ENCODE results near the gene SNX27.
"Not testable (repeated sequence)": the region's sequence is repeated elsewhere in the genome, so short reads cannot be mapped to it uniquely, and the experiment has no call there.

Gene SNX27

GRCh38 chr1:151641229-151641628 is 29.4 kb downstream of the SNX27 start:
- DNase-seq (ENCODE audit: low spot score) = no peak

DNA sequence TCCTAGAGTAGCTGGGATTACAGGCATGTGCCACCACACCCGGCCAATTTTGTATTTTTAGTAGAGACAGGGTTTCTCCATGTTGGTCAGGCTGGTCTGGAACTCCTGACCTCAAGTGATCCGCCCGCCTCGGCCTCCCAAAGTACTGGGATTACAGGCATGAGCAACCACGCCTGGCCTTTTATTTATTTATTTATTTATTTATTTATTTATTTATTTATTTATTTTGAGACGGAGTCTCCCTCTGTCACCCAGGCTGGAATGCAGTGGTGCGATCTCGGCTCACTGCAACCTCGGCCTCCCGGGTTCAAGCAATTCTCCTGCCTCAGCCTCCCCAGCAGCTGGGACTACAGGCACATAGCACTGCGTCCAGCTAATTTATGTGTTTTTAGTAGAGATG is 31.2 kb downstream of the SNX27 start:
- not testable (repeated sequence) for DNase-seq (ENCODE audit: low spot score)

DNA sequence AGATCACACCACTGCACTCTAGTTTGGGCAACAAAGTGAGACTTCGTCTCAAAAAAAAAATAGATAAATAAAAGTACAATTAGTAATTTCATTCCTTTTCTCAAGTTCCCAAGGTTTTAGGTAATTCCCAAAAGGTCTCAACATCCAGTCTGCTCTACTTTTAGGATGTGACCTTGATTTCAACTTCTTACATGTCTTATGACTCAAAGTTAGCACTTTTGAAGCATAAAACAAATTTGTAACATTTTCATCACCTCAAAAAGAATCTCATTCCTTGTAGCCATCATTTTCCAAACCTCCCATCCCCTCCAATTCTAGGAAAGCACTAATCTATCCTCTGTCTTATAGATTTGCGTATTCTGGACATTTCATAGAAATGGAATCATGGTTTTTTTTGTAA is 32.2 kb downstream of the SNX27 start:
- DNase-seq (ENCODE audit: low spot score) = no peak

- DNase-seq (ENCODE audit: low spot score) = no peak
These were observed 41.5 kb downstream of the SNX27 start for GRCh38 chr1:151653397-151653796.

DNA sequence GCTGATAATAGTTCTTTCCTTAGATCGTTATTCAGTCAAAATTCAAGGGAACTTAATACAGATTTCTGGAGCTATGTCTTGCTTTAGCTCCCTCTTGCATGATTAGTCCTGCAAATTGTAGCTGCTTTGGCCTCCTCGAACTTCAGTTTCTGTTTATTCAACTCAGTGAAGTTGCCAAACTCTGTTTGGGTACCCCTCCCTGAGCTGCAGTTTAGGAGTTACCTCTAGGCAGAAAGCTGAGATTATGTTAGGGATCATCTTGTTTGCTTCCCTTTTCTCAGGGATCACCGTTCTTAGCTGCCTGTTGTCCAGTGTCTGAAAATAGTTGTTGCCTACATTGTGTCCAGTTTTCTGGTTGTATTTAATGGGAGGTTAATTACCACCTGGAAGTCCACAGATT is 43.5 kb downstream of the SNX27 start:
- DNase-seq (ENCODE audit: low spot score) = no peak

DNA sequence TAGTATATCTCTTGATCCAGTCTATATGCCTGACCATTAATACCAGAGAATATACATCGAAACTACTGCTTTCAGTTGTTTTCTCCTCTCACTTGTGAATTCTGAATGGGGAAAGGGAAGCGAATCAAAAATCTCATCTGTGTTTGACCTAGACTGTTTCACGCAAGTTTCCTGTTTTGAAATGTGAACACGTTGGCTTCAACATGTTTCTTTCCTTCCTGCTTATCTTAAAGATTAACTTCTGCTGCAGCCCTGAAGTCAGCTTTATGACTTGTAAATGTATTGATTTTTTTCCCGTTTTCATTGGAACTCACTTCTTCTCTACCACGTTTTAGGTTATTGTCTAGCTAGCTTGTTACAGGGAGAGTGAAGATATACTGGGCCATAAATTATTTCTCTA is 49.9 kb downstream of the SNX27 start:
- DNase-seq (ENCODE audit: low spot score) = no peak

- DNase-seq (ENCODE audit: low spot score) = no peak
These were observed 56.2 kb downstream of the SNX27 start for GRCh38 chr1:151668090-151668489.

DNA sequence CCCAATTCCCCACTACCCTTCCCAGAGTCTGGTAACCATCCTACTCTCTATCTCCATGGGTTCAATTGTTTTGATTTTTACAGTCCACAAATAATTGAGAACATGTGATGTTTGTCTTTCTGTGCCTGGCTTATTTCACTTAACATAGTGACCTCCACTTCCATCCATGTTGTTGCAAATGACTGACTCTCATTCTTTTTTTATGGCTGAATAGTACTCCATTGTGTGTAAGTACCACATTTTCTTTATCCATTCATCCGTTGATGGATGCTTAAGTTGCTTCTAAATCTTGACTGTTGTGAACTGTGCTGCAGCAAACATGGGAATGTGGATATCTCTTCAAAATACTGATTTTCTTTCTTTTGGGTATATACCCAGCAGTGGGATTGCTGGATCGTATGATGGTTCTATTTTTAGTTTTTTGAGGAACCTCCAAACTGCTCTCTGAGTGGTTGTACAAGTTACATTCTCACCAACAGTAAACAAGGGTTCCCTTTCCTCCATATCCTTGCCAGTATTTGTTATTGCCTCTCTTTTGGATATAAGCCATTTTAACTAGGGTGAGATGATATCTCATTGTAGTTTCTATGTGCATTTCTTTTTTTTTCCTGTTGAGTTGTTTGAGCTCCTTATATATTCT is 58.3 kb downstream of the SNX27 start:
- not testable (repeated sequence) for DNase-seq (ENCODE audit: low spot score)

GRCh38 chr1:151673407-151673806 is 61.6 kb downstream of the SNX27 start:
- no peak for DNase-seq (ENCODE audit: low spot score)

- no peak for DNase-seq (ENCODE audit: low spot score)
These were observed 68.5 kb downstream of the SNX27 start for GRCh38 chr1:151680391-151680790.

GRCh38 chr1:151680826-151681225 is 69.0 kb downstream of the SNX27 start:
- no peak for DNase-seq (ENCODE audit: low spot score)

GRCh38 chr1:151681923-151682322 is 70.1 kb downstream of the SNX27 start:
- no peak for DNase-seq (ENCODE audit: low spot score)

GRCh38 chr1:151682901-151683300 is 71.1 kb downstream of the SNX27 start:
- not testable (repeated sequence) for DNase-seq (ENCODE audit: low spot score)

DNA sequence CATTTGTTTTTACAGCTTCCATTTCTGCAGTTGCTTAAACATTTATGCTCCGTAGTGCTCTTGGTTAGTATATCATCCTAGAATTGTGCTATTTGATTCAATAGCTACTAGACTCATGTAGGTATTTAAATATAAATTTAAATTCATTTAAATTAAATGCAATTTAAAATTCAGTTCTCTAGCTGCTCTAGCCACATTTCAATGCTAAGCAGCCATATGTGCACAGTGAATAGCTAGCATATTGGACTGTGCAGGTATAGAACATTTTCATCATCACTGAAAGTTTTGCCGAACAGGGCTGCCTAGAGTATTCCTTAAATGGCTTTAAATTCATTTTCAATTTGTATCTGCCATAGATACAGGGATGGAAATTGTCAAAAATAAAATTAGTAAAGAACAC is 72.3 kb downstream of the SNX27 start:
- no peak for DNase-seq (ENCODE audit: low spot score)

DNA sequence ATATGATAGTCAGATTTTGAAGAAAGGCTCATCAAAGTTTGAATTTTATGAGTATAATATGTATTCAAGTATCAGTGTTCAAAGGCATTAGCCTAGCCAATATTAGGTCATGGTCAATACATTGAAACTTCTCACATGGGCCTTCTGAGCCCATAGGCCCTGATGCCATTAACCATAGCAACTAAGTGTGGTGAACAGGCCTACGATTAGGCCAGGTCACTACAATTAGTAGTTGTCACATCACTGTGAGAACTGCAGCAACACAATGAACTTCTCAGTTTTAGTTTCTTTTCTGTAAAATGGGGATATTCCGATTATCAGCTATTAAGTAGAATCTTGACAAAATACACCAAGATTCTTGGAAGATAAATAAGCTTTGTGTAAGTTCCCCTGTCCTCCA is 74.7 kb downstream of the SNX27 start:
- DNase-seq (ENCODE audit: low spot score) = no peak

DNA sequence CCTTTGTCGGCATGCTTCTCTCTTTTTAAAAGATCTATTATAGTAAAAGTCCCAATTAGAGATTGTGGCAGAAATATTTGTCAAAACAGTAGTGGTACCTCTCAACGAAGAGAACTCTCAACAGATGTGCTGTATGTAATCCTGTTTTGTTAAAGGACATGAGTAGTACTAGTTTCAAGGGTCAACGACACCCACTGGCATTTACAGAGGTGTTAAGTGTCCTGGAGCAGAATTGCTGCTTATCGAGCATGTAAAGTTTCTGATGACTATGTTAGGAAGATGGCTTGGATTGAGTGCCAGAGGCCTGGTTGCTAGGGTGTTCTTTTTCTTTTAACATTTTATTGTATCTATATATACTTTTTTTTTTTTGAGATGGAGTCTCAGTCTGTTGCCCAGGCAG is 77.6 kb downstream of the SNX27 start:
- DNase-seq (ENCODE audit: low spot score) = no peak

- DNase-seq (ENCODE audit: low spot score) = no peak
These were observed 80.4 kb downstream of the SNX27 start for GRCh38 chr1:151692226-151692625.

DNA sequence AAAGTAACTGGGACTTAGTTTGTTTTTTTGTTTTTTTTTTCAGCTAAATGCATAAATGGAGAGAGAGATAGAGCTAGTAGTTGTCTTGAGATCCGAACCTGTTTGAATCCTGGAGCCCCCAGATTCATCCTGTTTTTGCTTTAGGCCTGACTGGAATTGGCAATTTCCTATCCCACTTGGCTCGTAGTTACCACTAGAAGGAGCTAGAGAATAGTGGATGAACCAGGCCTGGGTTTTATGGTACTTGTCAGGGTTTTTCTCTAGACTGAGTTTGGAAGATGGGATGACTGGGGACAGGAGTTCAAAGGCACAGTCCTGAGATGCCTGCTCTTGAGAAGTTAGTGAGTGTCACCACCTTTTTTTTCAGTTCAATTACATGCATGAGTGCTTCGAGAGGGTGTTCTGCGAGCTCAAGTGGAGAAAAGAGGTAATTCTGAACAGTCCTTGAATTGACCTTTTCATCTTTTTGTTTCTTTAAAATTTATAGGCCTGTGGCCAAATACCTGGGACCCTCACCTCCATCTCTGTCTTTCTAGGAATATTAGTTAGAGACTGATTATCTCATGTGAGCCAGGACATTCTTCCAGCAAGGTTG is 81.3 kb downstream of the SNX27 start:
- DNase-seq (ENCODE audit: low spot score) = peak; percentile 76

DNA sequence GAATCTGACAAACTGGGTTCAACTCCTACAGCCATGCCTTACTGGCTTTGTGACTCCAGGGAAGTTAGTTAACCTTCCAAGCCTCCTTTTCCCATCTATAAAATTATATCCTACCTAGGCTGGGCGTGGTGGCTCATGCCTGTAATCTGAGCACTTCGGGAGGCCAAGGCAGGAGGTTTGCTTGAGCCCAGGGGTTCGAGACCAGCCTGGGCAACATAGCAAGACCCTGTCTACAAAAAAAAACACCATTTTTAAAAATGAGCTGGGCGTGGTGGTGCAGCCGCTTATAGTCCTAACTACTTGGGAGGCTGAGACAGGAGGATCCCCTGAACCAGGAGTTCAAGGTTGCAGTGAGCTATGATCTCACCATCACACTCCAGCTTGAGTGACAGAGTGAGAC is 89.7 kb downstream of the SNX27 start:
- no peak for DNase-seq (ENCODE audit: low spot score)

DNA sequence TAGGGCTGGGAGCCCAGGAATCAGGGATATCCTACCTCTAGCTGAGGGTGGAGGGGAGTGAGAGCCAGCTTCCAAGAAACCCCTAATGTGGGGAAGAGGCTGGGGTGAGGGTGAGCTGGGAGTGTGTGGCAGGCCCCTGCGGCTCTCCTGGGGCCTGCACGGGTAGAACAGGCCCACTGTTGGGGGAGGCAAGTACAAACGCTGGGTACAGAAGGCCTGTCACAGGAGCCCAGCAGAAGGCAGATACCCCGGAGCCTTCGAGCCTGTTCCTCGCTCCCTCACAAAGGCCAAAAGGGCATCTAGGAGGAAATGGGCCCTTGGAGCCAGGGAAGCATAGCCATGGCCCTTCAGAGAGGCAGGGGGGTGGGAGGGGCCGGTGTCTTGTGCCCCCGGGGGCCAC is 91.1 kb downstream of the SNX27 start:
- DNase-seq (ENCODE audit: low spot score) = no peak

DNA sequence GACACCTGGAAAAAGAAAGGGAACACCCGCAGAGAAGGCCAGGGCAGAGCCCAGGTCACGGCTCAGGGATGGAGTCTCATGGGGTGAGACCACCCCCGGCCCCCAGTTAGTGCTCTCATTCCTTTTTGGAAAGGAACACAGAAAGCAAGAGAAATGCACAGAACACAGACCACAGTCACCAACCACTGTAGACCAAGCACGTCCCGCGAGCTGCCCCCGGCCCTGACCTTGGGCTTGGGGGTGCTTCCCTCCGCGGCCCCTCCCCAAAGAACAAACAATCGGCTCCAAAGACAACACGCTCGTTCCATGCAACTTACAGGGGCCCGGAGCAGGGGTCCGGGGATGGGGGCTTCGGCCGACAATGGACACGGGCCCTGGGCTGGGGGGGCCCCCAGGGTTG is 92.0 kb downstream of the SNX27 start:
- DNase-seq (ENCODE audit: low spot score) = peak; percentile 30

DNA sequence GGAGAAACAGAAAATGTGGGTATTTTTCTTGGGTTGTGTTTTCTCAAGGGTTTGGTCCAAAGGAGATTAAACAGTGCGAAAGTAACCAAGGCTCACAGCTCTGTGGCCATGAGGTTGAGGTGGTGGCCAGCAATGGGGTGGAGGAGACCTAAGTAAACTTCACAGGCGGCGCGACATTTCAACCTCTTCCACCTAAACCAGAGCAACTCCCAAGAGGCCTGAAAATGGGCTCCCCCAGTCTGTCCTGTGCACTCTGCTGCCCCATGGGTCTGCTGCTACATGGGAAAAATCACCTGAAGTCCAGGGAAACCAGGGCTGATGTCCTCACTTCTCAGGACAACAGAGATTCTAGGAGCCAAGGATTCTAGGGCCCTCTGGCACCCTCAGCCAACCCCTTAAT is 92.4 kb downstream of the SNX27 start:
- DNase-seq (ENCODE audit: low spot score) = peak; percentile 22

- peak; percentile 30 for DNase-seq (ENCODE audit: low spot score)
These were observed 93.3 kb downstream of the SNX27 start for GRCh38 chr1:151705146-151705545.

GRCh38 chr1:151705753-151706463 is 94.1 kb downstream of the SNX27 start:
- no peak for DNase-seq (ENCODE audit: low spot score)
